ENCODE data around the gene SCARB1.

SCARB1 gene

DNA sequence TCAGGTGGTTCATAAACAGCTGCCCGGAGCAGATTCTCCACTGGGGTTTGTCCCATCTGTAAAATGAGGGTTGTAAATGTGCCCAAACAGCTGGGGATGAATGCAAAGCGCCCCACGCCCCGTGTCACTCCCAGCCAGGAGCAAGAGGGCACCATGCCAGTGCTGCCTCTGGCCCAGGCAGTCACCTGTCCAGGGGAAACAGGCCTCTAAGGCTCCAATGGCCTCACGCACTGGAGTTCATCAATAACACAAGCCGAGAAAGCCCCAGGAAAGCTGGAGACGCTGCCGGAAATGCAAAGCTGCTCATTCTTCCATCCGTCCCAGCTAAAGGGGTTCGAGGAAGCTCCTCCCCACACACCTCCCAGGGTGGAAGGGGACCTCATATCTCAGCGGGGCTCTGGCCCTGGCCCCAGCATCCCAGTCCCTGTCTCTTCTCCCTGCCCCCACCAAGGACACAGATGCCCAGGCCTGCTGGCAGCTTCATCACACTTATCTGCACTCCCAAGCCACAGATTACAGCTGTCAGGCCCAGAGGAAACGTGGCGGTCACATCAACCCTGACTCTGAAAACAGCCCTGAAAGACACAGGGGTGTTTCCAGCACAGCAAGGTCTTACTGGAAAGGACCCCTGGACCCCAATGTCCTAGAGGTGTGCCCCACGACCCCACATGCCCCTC, 21.5 kb downstream of the SCARB1 start:
- Mint-ChIP-seq H3K27me3 (ENCODE audit: low read depth, poor library complexity) (no peaks in the 10 kb centered on the region), H3K36me3 (ENCODE audit: low read depth) (peaks cover 4% of the 10 kb centered on the region), H3K9me3 (no peaks in the 10 kb centered on the region), H3K27ac (peak overlapping the region; percentile 73), H3K4me3 (peak overlapping the region; percentile 19), H3K4me1 (peaks cover 42% of the 10 kb centered on the region)
- TF ChIP-seq, protein P1, sequence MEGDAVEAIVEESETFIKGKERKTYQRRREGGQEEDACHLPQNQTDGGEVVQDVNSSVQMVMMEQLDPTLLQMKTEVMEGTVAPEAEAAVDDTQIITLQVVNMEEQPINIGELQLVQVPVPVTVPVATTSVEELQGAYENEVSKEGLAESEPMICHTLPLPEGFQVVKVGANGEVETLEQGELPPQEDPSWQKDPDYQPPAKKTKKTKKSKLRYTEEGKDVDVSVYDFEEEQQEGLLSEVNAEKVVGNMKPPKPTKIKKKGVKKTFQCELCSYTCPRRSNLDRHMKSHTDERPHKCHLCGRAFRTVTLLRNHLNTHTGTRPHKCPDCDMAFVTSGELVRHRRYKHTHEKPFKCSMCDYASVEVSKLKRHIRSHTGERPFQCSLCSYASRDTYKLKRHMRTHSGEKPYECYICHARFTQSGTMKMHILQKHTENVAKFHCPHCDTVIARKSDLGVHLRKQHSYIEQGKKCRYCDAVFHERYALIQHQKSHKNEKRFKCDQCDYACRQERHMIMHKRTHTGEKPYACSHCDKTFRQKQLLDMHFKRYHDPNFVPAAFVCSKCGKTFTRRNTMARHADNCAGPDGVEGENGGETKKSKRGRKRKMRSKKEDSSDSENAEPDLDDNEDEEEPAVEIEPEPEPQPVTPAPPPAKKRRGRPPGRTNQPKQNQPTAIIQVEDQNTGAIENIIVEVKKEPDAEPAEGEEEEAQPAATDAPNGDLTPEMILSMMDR (IDR thresholded peaks at IDR 0.05) = no peak
- DNase-seq = no peak

DNA sequence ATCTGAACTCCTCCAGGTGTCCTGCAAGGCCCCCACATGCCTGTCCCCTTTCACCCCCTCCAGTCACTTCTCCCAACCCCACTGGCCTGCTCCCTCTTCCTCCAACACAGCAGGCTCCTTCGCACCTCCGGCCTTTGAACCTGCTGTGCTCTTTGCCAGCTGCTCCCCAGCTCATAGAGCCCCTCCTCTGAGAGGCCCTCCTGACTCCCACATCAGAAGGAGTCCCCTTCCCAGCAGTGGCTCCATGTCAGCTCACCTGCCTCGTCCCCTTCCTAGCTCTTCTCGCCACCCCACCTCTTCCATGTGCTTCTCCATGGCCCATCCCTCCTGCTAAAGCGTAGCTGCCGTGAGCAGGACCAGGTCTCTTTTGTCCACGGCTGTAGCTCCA, 22.1 kb downstream of the SCARB1 start:
- TF ChIP-seq, protein P1 (IDR thresholded peaks at IDR 0.05) = no peak
- H3K27ac Mint-ChIP-seq = no peak overlapping the region
- H3K36me3 Mint-ChIP-seq (ENCODE audit: low read depth) = peaks cover 4% of the 10 kb centered on the region
- H3K4me1 Mint-ChIP-seq = peaks cover 39% of the 10 kb centered on the region
- no peaks in the 10 kb centered on the region for H3K27me3 Mint-ChIP-seq (ENCODE audit: low read depth, poor library complexity)
- no peak overlapping the region for H3K4me3 Mint-ChIP-seq
- H3K9me3 Mint-ChIP-seq = no peaks in the 10 kb centered on the region
- no peak for DNase-seq

DNA sequence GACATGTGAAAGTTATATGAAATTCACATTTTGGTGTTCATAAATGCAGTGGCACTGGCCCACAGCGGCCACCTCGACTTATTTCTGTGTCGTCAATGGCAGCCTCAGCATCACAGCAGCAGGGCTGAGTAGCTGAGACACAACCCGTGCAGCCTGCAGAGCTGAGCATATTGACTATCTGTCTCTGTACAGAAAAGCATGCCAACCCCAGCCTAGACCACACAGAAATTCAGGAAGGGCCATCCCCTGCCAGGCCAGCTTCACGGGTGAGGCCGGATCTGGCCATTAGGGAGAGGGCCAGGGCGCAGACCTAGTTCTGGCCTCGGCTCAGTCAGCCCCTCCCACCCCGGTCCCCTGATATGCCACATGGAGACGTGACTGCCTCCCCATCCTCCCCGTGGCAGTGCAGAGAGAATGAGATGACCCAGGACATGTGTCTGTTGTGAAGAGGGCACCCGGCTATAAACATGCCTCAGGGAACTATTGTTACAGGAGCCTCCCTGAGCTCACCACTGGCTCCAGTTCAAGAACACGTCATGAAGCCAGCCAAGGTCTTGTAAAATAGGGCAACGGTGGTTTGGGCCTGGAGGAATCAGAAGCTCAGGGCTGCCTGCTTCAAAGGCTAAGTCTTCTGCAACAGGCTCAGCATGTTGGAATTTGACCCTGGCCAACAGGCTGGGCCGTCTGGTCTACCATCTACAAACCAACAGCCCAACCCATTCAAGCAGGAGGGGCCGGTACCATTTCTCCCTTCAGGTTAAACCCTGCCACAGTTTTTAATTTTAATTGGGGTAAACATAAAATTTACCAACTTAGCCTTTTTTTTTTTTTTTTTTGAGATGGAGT, 25.5 kb downstream of the SCARB1 start:
- H3K27ac Mint-ChIP-seq = peak overlapping the region; percentile 42
- no peak for DNase-seq
- peaks cover 50% of the 10 kb centered on the region for H3K4me1 Mint-ChIP-seq
- H3K4me3 Mint-ChIP-seq = no peak overlapping the region
- peaks cover 4% of the 10 kb centered on the region for H3K36me3 Mint-ChIP-seq (ENCODE audit: low read depth)
- H3K9me3 Mint-ChIP-seq = no peaks in the 10 kb centered on the region
- TF ChIP-seq, protein P1 (IDR thresholded peaks at IDR 0.05) = no peak
- no peaks in the 10 kb centered on the region for H3K27me3 Mint-ChIP-seq (ENCODE audit: low read depth, poor library complexity)

DNA sequence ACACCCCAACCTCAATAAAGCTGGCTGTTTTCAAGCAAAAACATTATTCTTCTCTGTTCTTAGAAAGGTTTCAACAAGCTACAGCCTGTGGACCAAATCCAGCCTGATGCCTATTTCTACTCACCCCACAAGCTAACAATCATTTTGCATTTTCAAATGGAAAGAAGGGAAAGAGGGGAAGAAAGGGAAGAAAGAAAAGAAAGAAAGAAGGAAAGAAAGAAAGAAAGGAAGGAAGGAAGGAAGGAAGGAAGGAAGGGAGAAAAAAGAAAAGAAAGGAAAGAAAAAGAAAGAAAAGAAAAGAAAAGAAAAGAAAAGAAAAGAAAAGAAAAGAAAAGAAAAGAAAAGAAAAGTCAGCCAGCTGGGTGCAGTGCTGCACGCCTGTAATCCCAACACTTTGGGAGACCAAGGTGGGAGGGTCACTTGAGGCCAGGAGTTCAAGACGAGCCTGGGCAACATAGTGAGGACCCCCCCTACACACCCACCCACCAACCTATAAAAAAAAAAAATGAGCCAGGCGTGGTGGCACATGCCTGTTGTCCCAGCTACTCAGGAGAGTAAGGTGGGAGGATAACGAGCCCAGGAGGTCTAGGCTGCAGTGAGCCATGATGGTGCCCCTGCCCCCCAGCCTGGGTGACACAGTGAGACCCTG, 26.3 kb downstream of the SCARB1 start:
- Mint-ChIP-seq H3K9me3 (peaks cover 4% of the 10 kb centered on the region), H3K27ac (peak overlapping the region; percentile 30), H3K4me3 (no peak overlapping the region), H3K36me3 (ENCODE audit: low read depth) (peaks cover 4% of the 10 kb centered on the region), H3K27me3 (ENCODE audit: low read depth, poor library complexity) (no peaks in the 10 kb centered on the region), H3K4me1 (peaks cover 48% of the 10 kb centered on the region)
- TF ChIP-seq, protein P1 (IDR thresholded peaks at IDR 0.05) = no peak
- no peak for DNase-seq

DNA sequence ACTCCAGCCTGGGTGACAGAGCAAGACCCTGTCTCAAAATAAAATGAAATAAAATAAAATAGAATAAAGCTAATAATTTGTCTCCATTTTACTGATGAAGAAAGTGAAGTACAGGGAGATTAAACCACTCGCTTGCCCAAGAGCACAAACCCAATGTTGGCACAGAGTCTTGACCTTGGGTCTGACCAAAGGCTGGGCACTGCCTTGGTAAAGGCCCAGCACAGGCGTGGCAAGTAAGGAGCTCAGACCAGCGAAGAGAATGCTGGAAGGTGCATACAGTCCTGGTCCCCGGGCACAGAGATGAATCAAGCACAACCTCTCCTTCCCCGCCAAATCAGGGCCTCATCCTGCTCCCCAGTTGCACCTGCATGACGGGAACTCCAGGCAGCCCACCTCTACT, 26.9 kb downstream of the SCARB1 start:
- no peak overlapping the region for H3K27ac Mint-ChIP-seq
- peaks cover 4% of the 10 kb centered on the region for H3K9me3 Mint-ChIP-seq
- TF ChIP-seq, protein P1 (IDR thresholded peaks at IDR 0.05) = no peak
- no peak for DNase-seq
- no peak overlapping the region for H3K4me3 Mint-ChIP-seq
- no peaks in the 10 kb centered on the region for H3K27me3 Mint-ChIP-seq (ENCODE audit: low read depth, poor library complexity)
- peaks cover 3% of the 10 kb centered on the region for H3K36me3 Mint-ChIP-seq (ENCODE audit: low read depth)
- peaks cover 45% of the 10 kb centered on the region for H3K4me1 Mint-ChIP-seq
